GM23338 (cell line): ENCODE data around the gene SF3B4. TPM values are rescaled to one million over a fixed set of nuclear protein-coding genes. Genes with fewer than 3 reads are reported as not detected.

ENCODE experiments used
- ATAC-seq: fragments of 200-7000 bp; cut with Tn5 transposase; 3 replicates; pipeline ENCODE4 v1.9.1; 2020
- DNase-seq: peaks from one replicate; pipeline ENCODE4 v3.0.0-alpha.2; 2015; ENCODE audit warnings: low spot score
- H2AFZ ChIP-seq: fragments of 200-600 bp; sonication (generic); 2 replicates; pipeline ENCODE4 v1.8.0; 2016; ENCODE audit warnings: antibody characterized with exemption, mild to moderate bottlenecking, moderate library complexity
- H3F3A ChIP-seq: fragments of 200-600 bp; sonication (generic); replicated peaks from 2 replicates; pipeline ENCODE4 v1.8.0; 2017; ENCODE audit warnings: antibody characterized with exemption, mixed run types, low read depth
- H3K27ac ChIP-seq: fragments of 200-600 bp; sonication (generic); 2 replicates; pipeline ENCODE4 v1.6.1; 2016; ENCODE audit warnings: low read depth
- H3K27me3 ChIP-seq: fragments of 200-600 bp; sonication (generic); 2 replicates; pipeline ENCODE4 v1.8.0; 2016; ENCODE audit warnings: mild to moderate bottlenecking, mixed run types, moderate library complexity; ENCODE audit not compliant: insufficient read depth
- H3K36me3 ChIP-seq: fragments of 200-600 bp; sonication (generic); 2 replicates; pipeline ENCODE4 v1.8.0; 2016; ENCODE audit warnings: mild to moderate bottlenecking; ENCODE audit not compliant: insufficient read depth
- H3K4me1 ChIP-seq: fragments of 200-600 bp; sonication (generic); 2 replicates; pipeline ENCODE4 v1.8.0; 2016; ENCODE audit warnings: mild to moderate bottlenecking, moderate library complexity; ENCODE audit not compliant: insufficient read depth
- H3K4me2 ChIP-seq: fragments of 200-600 bp; sonication (generic); 2 replicates; pipeline ENCODE4 v1.7.1; 2017; ENCODE audit warnings: mixed run types
- H3K4me3 ChIP-seq: fragments of 200-600 bp; sonication (generic); 2 replicates; pipeline ENCODE4 v1.6.1; 2016; ENCODE audit warnings: mixed run types
- H3K79me2 ChIP-seq: fragments of 200-600 bp; sonication (generic); replicated peaks from 2 replicates; pipeline ENCODE4 v1.8.0; 2017; ENCODE audit warnings: mild to moderate bottlenecking; ENCODE audit not compliant: insufficient read depth
- H3K9me2 ChIP-seq: fragments of 200-600 bp; sonication (generic); 2 replicates; pipeline ENCODE4 v1.8.0; 2017; ENCODE audit not compliant: insufficient read depth
- H4K20me1 ChIP-seq: fragments of 200-600 bp; sonication (generic); replicated peaks from 2 replicates; pipeline ENCODE4 v1.8.0; 2017; ENCODE audit warnings: mild to moderate bottlenecking; ENCODE audit not compliant: insufficient read depth
- H3K27ac Mint-ChIP-seq: 2 replicates; pipeline ENCODE4 v1.8.0; 2020; ENCODE audit warnings: inconsistent platforms, mild to moderate bottlenecking, moderate library complexity, mixed read lengths
- H3K27me3 Mint-ChIP-seq: 3 replicates; pipeline ENCODE4 v1.8.0; 2022; ENCODE audit warnings: low read depth, mild to moderate bottlenecking, moderate library complexity, mixed read lengths, inconsistent platforms; ENCODE audit not compliant: insufficient read depth, poor library complexity
- H3K36me3 Mint-ChIP-seq: 3 replicates; pipeline ENCODE4 v1.8.0; 2021; ENCODE audit warnings: low read depth, mild to moderate bottlenecking, inconsistent platforms, moderate library complexity, mixed read lengths
- H3K4me1 Mint-ChIP-seq: 3 replicates; pipeline ENCODE4 v1.8.0; 2020; ENCODE audit warnings: mild to moderate bottlenecking, inconsistent platforms, mixed read lengths
- H3K4me3 Mint-ChIP-seq: 3 replicates; pipeline ENCODE4 v1.8.0; 2021; ENCODE audit warnings: moderate library complexity, mild to moderate bottlenecking, inconsistent platforms, mixed read lengths
- H3K9me3 Mint-ChIP-seq: 3 replicates; pipeline ENCODE4 v1.8.0; 2020; ENCODE audit warnings: moderate library complexity, mild to moderate bottlenecking, inconsistent platforms, mixed read lengths
- EZH2 ChIP-seq: fragments of 200-600 bp; sonication (generic); IDR thresholded peaks from one replicate; pipeline ENCODE4 v1.8.0; 2017; ENCODE audit warnings: antibody characterized with exemption, mild to moderate bottlenecking, low read depth; ENCODE audit not compliant: unreplicated experiment
- EZH2phosphoT487 ChIP-seq: fragments of 200-600 bp; sonication (generic); IDR thresholded peaks from one replicate; pipeline ENCODE4 v1.8.1; 2018; ENCODE audit warnings: antibody characterized with exemption; ENCODE audit not compliant: unreplicated experiment
- JUNB ChIP-seq: IDR thresholded peaks from one replicate; pipeline ENCODE4 v1.6.1; 2016; ENCODE audit warnings: antibody characterized with exemption; ENCODE audit not compliant: unreplicated experiment
- NANOG ChIP-seq: IDR thresholded peaks from 2 replicates; pipeline ENCODE4 v1.6.1; 2016; ENCODE audit warnings: antibody characterized with exemption, borderline replicate concordance
- polyA plus RNA-seq: library from polyadenylated mRNA; unstranded; fragments of >200 nt; fragmentation: Nextera tagmentation; extraction: Ambion mirVana; gene quantifications from 2 replicates; pipeline ENCODE4 v1.2.1, GENCODE V29; 2016
- total RNA-seq: library from RNA; depleted of rRNA; stranded (reverse); fragments of >200 nt; shearing (Covaris generic); gene quantifications from 2 replicates; pipeline ENCODE4 v1.2.3, GENCODE V29; 2014; rRNA removed
- TF ChIP-seq, protein P1 (sequence below): IDR thresholded peaks from 2 replicates; pipeline ENCODE4 v1.6.1; 2016; ENCODE audit warnings: antibody characterized with exemption
- TF ChIP-seq, protein P2 (sequence below): fragments of 250-450 bp; sonication (Bioruptor Pico); IDR thresholded peaks from 2 replicates; pipeline ENCODE4 v1.5.0; 2020; ENCODE audit warnings: mild to moderate bottlenecking, moderate library complexity

The SF3B4 gene
- total and polyA plus RNA-seq, 2 experiments from 2014 or later = 48.7 to 84.0 TPM

DNA sequence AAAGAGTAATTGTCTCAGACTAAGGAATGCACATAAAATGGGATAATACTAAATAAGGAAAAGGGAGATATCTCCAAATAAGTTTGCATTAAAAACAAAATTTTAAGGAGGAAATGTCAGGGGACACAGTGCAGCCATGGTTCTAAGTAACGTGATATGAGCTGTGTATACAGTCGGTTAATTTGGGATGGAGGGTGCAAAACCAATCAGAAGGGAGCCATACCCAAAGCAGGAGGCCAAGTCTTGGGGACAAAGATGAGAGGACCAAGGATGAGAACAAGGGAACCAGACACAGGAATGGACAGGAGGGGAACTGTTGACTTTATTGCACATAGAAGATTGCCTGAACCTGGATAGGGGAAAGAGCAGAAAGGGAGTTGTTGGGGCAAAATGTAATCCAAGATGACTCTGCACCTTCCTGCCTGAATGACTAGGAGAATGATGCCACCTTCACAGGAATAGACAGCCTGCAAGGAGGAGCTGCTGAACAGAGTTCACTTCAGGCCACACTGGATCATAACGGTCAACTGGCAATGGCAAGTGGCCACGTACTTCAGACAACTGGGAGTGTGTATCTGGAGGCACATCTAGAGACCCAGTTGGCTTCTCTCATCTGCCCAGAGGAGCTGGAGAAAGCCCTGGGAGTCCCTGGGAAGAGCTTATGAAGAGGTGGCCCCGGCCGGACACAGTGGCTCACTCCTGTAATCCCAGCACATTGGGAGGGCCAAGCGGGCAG, 50.2 kb downstream of the SF3B4 start:
- H3K36me3 ChIP-seq = no peaks in the 10 kb centered on the region
- no peak for TF ChIP-seq EZH2phosphoT487
- TF ChIP-seq, protein P1, sequence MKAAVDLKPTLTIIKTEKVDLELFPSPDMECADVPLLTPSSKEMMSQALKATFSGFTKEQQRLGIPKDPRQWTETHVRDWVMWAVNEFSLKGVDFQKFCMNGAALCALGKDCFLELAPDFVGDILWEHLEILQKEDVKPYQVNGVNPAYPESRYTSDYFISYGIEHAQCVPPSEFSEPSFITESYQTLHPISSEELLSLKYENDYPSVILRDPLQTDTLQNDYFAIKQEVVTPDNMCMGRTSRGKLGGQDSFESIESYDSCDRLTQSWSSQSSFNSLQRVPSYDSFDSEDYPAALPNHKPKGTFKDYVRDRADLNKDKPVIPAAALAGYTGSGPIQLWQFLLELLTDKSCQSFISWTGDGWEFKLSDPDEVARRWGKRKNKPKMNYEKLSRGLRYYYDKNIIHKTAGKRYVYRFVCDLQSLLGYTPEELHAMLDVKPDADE = no peak
- TF ChIP-seq NANOG = no peak
- no peak for TF ChIP-seq EZH2
- TF ChIP-seq, protein P2, sequence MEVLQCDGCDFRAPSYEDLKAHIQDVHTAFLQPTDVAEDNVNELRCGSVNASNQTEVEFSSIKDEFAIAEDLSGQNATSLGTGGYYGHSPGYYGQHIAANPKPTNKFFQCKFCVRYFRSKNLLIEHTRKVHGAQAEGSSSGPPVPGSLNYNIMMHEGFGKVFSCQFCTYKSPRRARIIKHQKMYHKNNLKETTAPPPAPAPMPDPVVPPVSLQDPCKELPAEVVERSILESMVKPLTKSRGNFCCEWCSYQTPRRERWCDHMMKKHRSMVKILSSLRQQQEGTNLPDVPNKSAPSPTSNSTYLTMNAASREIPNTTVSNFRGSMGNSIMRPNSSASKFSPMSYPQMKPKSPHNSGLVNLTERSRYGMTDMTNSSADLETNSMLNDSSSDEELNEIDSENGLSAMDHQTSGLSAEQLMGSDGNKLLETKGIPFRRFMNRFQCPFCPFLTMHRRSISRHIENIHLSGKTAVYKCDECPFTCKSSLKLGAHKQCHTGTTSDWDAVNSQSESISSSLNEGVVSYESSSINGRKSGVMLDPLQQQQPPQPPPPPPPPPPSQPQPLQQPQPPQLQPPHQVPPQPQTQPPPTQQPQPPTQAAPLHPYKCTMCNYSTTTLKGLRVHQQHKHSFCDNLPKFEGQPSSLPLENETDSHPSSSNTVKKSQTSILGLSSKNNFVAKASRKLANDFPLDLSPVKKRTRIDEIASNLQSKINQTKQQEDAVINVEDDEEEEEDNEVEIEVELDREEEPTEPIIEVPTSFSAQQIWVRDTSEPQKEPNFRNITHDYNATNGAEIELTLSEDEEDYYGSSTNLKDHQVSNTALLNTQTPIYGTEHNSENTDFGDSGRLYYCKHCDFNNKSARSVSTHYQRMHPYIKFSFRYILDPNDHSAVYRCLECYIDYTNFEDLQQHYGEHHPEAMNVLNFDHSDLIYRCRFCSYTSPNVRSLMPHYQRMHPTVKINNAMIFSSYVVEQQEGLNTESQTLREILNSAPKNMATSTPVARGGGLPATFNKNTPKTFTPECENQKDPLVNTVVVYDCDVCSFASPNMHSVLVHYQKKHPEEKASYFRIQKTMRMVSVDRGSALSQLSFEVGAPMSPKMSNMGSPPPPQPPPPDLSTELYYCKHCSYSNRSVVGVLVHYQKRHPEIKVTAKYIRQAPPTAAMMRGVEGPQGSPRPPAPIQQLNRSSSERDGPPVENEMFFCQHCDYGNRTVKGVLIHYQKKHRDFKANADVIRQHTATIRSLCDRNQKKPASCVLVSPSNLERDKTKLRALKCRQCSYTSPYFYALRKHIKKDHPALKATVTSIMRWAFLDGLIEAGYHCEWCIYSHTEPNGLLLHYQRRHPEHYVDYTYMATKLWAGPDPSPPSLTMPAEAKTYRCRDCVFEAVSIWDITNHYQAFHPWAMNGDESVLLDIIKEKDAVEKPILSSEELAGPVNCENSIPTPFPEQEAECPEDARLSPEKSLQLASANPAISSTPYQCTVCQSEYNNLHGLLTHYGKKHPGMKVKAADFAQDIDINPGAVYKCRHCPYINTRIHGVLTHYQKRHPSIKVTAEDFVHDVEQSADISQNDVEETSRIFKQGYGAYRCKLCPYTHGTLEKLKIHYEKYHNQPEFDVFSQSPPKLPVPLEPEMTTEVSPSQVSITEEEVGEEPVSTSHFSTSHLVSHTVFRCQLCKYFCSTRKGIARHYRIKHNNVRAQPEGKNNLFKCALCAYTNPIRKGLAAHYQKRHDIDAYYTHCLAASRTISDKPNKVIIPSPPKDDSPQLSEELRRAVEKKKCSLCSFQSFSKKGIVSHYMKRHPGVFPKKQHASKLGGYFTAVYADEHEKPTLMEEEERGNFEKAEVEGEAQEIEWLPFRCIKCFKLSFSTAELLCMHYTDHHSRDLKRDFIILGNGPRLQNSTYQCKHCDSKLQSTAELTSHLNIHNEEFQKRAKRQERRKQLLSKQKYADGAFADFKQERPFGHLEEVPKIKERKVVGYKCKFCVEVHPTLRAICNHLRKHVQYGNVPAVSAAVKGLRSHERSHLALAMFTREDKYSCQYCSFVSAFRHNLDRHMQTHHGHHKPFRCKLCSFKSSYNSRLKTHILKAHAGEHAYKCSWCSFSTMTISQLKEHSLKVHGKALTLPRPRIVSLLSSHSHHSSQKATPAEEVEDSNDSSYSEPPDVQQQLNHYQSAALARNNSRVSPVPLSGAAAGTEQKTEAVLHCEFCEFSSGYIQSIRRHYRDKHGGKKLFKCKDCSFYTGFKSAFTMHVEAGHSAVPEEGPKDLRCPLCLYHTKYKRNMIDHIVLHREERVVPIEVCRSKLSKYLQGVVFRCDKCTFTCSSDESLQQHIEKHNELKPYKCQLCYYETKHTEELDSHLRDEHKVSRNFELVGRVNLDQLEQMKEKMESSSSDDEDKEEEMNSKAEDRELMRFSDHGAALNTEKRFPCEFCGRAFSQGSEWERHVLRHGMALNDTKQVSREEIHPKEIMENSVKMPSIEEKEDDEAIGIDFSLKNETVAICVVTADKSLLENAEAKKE (CRISPR knock-in tag) = no peak
- TF ChIP-seq JUNB = no peak
- H3K4me1 ChIP-seq = no peaks in the 10 kb centered on the region
- Mint-ChIP-seq H3K4me3 (no peak overlapping the region), H3K9me3 (no peaks in the 10 kb centered on the region), H3K36me3 (no peaks in the 10 kb centered on the region), H3K27me3 (no peaks in the 10 kb centered on the region), H3K4me1 (no peaks in the 10 kb centered on the region), H3K27ac (no peak overlapping the region)
- H3K79me2 ChIP-seq = no peaks in the 10 kb centered on the region
- H3K27ac ChIP-seq = no peak overlapping the region
- no peaks in the 10 kb centered on the region for H4K20me1 ChIP-seq
- H3K27me3 ChIP-seq = no peaks in the 10 kb centered on the region
- H3K4me2 ChIP-seq = no peak overlapping the region
- DNase-seq (no peak), ATAC-seq (no peak)
- no peak overlapping the region for H3K4me3 ChIP-seq
- no peaks in the 10 kb centered on the region for H3F3A ChIP-seq
- no peaks in the 10 kb centered on the region for H3K9me2 ChIP-seq
- no peak overlapping the region; the same call in 1 of the 2 replicates for H2AFZ ChIP-seq

Other genes with a start within 250 kb of the SF3B4 start
- gene FCGR1A, start 145.1 kb downstream of the SF3B4 start, total RNA-seq = not detected in 2 replicates
- gene FCGR1A, start 145.1 kb downstream of the SF3B4 start, polyA plus RNA-seq = not detected in 2 replicates
- 13.4 and 18.4 TPM in 2 replicates for gene BOLA1, start 28.2 kb downstream of the SF3B4 start, total RNA-seq
- gene BOLA1, start 28.2 kb downstream of the SF3B4 start, polyA plus RNA-seq = 23.1 and 26.2 TPM in 2 replicates
- 41.7 and 42.5 TPM in 2 replicates for gene SV2A, start 10.0 kb downstream of the SF3B4 start, total RNA-seq
- gene SV2A, start 10.0 kb downstream of the SF3B4 start, polyA plus RNA-seq = 17.3 and 17.8 TPM in 2 replicates
- 1.8 and 2.4 TPM in 2 replicates for gene MTMR11, start 9.1 kb upstream of the SF3B4 start, total RNA-seq
- gene MTMR11, start 9.1 kb upstream of the SF3B4 start, polyA plus RNA-seq = 2.1 and 3.6 TPM in 2 replicates
- gene OTUD7B, start 82.9 kb upstream of the SF3B4 start, total RNA-seq = 9.9 and 12.4 TPM in 2 replicates
- gene OTUD7B, start 82.9 kb upstream of the SF3B4 start, polyA plus RNA-seq = 3.3 and 3.7 TPM in 2 replicates
- 26.9 and 37.5 TPM in 2 replicates for gene VPS45, start 140.0 kb upstream of the SF3B4 start, total RNA-seq
- gene VPS45, start 140.0 kb upstream of the SF3B4 start, polyA plus RNA-seq = 17.5 and 23.5 TPM in 2 replicates
- 26.3 and 34.3 TPM in 2 replicates for gene PLEKHO1, start 222.1 kb upstream of the SF3B4 start, total RNA-seq
- 33.1 and 36.7 TPM in 2 replicates for gene PLEKHO1, start 222.1 kb upstream of the SF3B4 start, polyA plus RNA-seq